ENCODE measurements around the gene MGAT5B. TPM values are rescaled to one million over a fixed set of nuclear protein-coding genes. Genes with fewer than 3 reads are reported as not detected.

MGAT5B gene
- total RNA-seq, 1 experiment from 2014 or later: 4.4 TPM

DNA sequence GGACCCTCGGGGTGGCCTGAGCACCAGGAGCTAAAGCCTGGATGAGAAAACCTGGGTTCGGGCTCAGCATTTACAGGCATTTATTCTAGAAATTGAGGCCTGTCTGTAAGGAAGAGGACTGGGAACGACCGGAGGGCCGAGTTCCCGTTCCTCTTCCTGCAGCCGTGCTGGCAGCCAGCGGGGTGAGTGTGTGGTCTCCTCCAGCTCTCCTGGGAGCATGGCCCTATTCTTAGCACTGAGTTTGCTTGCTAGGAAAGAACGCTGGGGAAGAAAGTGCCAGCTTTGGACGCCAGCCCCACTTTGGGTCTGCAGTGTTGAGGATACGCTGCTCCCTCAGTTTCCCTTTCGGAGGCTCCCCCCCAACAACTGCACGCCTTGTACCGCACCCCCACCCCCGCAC lies 49.6 kb downstream of the MGAT5B start:
- ChIA-PET CTCF (no interaction called here), POLR2A (no interaction called here), RAD21 (ENCODE audit: low non-redundant PET in 1 of 2, low total read pairs in 2 of 2, uncharacterized antibody in 2 of 2, unreplicated experiment in 2 of 2) (no interaction called here)
- BruUV-seq (replicated peaks): no TSS peak
- Histone ChIP-seq H3K4me2 (ENCODE audit: low read length) (no peak overlapping the region), H3K4me3 (replicated peaks in 1 of 2; ENCODE audit: low read depth in 1 of 2, low read length in 2 of 2) (no peak overlapping the region), H4K20me1 (ENCODE audit: insufficient read depth) (no peaks in the 10 kb centered on the region), H3K9me2 (ENCODE audit: insufficient read depth) (no peaks in the 10 kb centered on the region), H3K9me3 (ENCODE audit: control insufficient read depth in 1 of 2, insufficient read depth in 1 of 2, low read depth in 1 of 2, low read length in 2 of 2) (no peaks in the 10 kb centered on the region), H2AFZ (ENCODE audit: low read depth, low read length, poor library complexity, severe bottlenecking) (no peak overlapping the region), H3K27me3 (ENCODE audit: insufficient read depth, low read length) (peaks cover 13% of the 10 kb centered on the region; the same call in 1 of the 2 replicates), H3K79me2 (ENCODE audit: insufficient read depth, low read length) (no peaks in the 10 kb centered on the region), H3K9ac (ENCODE audit: low read length) (no peak overlapping the region), H3K4me1 (ENCODE audit: control insufficient read depth in 1 of 2, insufficient read depth in 2 of 2, low read length in 2 of 2) (peaks cover 0 to 4% of the 10 kb centered on the region in 2 experiments; a peak in 1 of 4 replicates), H3K27ac (ENCODE audit: low read depth, low read length) (no peak overlapping the region), H3K36me3 (ENCODE audit: control insufficient read depth in 1 of 2, insufficient read depth in 2 of 2, low read length in 2 of 2) (no peaks in the 10 kb centered on the region)
- no peak for DNase-seq (ENCODE audit: low read depth, low spot score)
- TF ChIP-seq REST (IDR thresholded peaks at IDR 0.05; ENCODE audit: low read depth): no peak
- no peak for TF ChIP-seq RAD21 (IDR thresholded peaks at IDR 0.05; ENCODE audit: low read depth)
- TF ChIP-seq SRF (IDR thresholded peaks at IDR 0.05; ENCODE audit: low read depth): no peak
- TF ChIP-seq EZH2 (IDR thresholded peaks at IDR 0.05): no peak
- no peak for TF ChIP-seq EZH2phosphoT487 (IDR thresholded peaks at IDR 0.05; ENCODE audit: borderline replicate concordance)
- TF ChIP-seq JUND (IDR thresholded peaks at IDR 0.05): no peak
- ATAC-seq: no peak
- intact Hi-C loops (cut with micrococcal nuclease): no loop called here

- H2AFZ ChIP-seq (ENCODE audit: low read depth, low read length, poor library complexity, severe bottlenecking): no peak overlapping the region
- peaks cover 11% of the 10 kb centered on the region; the same call in 1 of the 2 replicates for H3K27me3 ChIP-seq (ENCODE audit: insufficient read depth, low read length)
- DNase-seq (ENCODE audit: low read depth, low spot score) (no peak), ATAC-seq (no peak)
- ChIA-PET POLR2A (no interaction called here), CTCF (interaction anchor here (0.6 to 1.0 kb wide), 2 partner anchors 27 to 137 kb away, joined by 3 to 4 read pairs; no protein-coding TSS in a partner anchor), RAD21 (ENCODE audit: low non-redundant PET in 1 of 2, low total read pairs in 2 of 2, uncharacterized antibody in 2 of 2, unreplicated experiment in 2 of 2) (no interaction called here)
- no peak overlapping the region for H3K27ac ChIP-seq (ENCODE audit: low read depth, low read length)
- H3K4me1 ChIP-seq (ENCODE audit: control insufficient read depth in 1 of 2, insufficient read depth in 2 of 2, low read length in 2 of 2): peaks cover 0 to 4% of the 10 kb centered on the region in 2 experiments; a peak in 1 of 4 replicates
- H3K9me2 ChIP-seq (ENCODE audit: insufficient read depth): no peaks in the 10 kb centered on the region
- no peaks in the 10 kb centered on the region for H4K20me1 ChIP-seq (ENCODE audit: insufficient read depth)
- no TSS peak for BruUV-seq (replicated peaks)
- H3K4me2 ChIP-seq (ENCODE audit: low read length): no peak overlapping the region
- H3K9ac ChIP-seq (ENCODE audit: low read length): no peak overlapping the region
- H3K4me3 ChIP-seq (replicated peaks in 1 of 2; ENCODE audit: low read depth in 1 of 2, low read length in 2 of 2): no peak overlapping the region
- intact Hi-C loops (cut with micrococcal nuclease): no loop called here
- no peaks in the 10 kb centered on the region for H3K9me3 ChIP-seq (ENCODE audit: control insufficient read depth in 1 of 2, insufficient read depth in 1 of 2, low read depth in 1 of 2, low read length in 2 of 2)
- H3K79me2 ChIP-seq (ENCODE audit: insufficient read depth, low read length): no peaks in the 10 kb centered on the region
- no peaks in the 10 kb centered on the region for H3K36me3 ChIP-seq (ENCODE audit: control insufficient read depth in 1 of 2, insufficient read depth in 2 of 2, low read length in 2 of 2)
- TF ChIP-seq, protein P1, sequence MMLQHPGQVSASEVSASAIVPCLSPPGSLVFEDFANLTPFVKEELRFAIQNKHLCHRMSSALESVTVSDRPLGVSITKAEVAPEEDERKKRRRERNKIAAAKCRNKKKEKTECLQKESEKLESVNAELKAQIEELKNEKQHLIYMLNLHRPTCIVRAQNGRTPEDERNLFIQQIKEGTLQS (IDR thresholded peaks at IDR 0.05): no peak
- TF ChIP-seq ZFX (IDR thresholded peaks at IDR 0.05) (no peak), ZNF274 (IDR thresholded peaks at IDR 0.05; ENCODE audit: low read depth, low read length) (no peak), EGR1 (IDR thresholded peaks at IDR 0.05; ENCODE audit: low read depth) (no peak), FOSL1 (IDR thresholded peaks at IDR 0.05; ENCODE audit: low read depth) (no peak), SIN3A (IDR thresholded peaks at IDR 0.05; ENCODE audit: low read depth) (no peak), YY1 (IDR thresholded peaks at IDR 0.05; ENCODE audit: extremely low read depth, insufficient replicate concordance, low read depth, low read length) (no peak), CBX3 (IDR thresholded peaks at IDR 0.05; ENCODE audit: low read depth) (no peak), EZH2 (IDR thresholded peaks at IDR 0.05) (no peak), POLR2AphosphoS5 (IDR thresholded peaks at IDR 0.05; ENCODE audit: low read depth, low read length) (no peak), RAD21 (IDR thresholded peaks at IDR 0.05; ENCODE audit: low read depth) (no peak), JUND (IDR thresholded peaks at IDR 0.05) (no peak)
- TF ChIP-seq, protein P2, sequence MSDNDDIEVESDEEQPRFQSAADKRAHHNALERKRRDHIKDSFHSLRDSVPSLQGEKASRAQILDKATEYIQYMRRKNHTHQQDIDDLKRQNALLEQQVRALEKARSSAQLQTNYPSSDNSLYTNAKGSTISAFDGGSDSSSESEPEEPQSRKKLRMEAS (IDR thresholded peaks at IDR 0.05): no peak
- TF ChIP-seq, protein P3, sequence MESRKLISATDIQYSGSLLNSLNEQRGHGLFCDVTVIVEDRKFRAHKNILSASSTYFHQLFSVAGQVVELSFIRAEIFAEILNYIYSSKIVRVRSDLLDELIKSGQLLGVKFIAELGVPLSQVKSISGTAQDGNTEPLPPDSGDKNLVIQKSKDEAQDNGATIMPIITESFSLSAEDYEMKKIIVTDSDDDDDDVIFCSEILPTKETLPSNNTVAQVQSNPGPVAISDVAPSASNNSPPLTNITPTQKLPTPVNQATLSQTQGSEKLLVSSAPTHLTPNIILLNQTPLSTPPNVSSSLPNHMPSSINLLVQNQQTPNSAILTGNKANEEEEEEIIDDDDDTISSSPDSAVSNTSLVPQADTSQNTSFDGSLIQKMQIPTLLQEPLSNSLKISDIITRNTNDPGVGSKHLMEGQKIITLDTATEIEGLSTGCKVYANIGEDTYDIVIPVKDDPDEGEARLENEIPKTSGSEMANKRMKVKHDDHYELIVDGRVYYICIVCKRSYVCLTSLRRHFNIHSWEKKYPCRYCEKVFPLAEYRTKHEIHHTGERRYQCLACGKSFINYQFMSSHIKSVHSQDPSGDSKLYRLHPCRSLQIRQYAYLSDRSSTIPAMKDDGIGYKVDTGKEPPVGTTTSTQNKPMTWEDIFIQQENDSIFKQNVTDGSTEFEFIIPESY (IDR thresholded peaks at IDR 0.05; ENCODE audit: extremely low read depth, insufficient replicate concordance, low read length): no peak
Observed at GRCh38 chr17:76918811-76919210, 50.6 kb downstream of the MGAT5B start.
